ENCODE measurements around the gene IRX3. TPM values are rescaled to one million over a fixed set of nuclear protein-coding genes. Genes with fewer than 3 reads are reported as not detected.

Gene IRX3
- total and polyA plus RNA-seq, 9 donors, result 0.47 to 18.6 (median 1.8) TPM

- Histone ChIP-seq H3K27me3 (peaks cover 3% of the 10 kb centered on the region), H3K36me3 (no peaks in the 10 kb centered on the region), H3K9me3 (no peaks in the 10 kb centered on the region), H3K27ac (no peak overlapping the region), H3K4me3 (no peak overlapping the region), H3K4me1 (ENCODE audit: insufficient read depth) (no peaks in the 10 kb centered on the region)
- intact Hi-C loops (cut with DNase I), result loop anchor here in 1 of 4 donors (10.0 kb wide), 1 partner anchor 645 kb away; the partner anchor contains the start of gene IRX5
- no peak for TF ChIP-seq CTCF (IDR thresholded peaks at IDR 0.05)
- TF ChIP-seq POLR2A (IDR thresholded peaks at IDR 0.05), result no peak
- TF ChIP-seq EP300 (IDR thresholded peaks at IDR 0.05), result no peak
- WGBS, 3 donors, result 8 to 15% (median 9%) methylated on average over 62 of the region's 62 CpGs
- DNase-seq, result no peak
Observed at GRCh38 chr16:54289945-54290832, 3.6 kb upstream of the IRX3 start.

- intact Hi-C loops (cut with DNase I), result loop anchor here in 1 of 4 donors (10.0 kb wide), 1 partner anchor 645 kb away; the partner anchor contains the start of gene IRX5
- H3K4me1 ChIP-seq (ENCODE audit: insufficient read depth), result no peaks in the 10 kb centered on the region
Observed at GRCh38 chr16:54289242-54289944, 2.8 kb upstream of the IRX3 start.

GRCh38 chr16:54288835-54289241 is 2.3 kb upstream of the IRX3 start:
- Histone ChIP-seq H3K9me3 (no peaks in the 10 kb centered on the region), H3K27ac (no peak overlapping the region), H3K27me3 (peaks cover 3% of the 10 kb centered on the region), H3K36me3 (no peaks in the 10 kb centered on the region), H3K4me3 (no peak overlapping the region), H3K4me1 (ENCODE audit: insufficient read depth) (peaks cover 1% of the 10 kb centered on the region)
- intact Hi-C loops (cut with DNase I), result loop anchor here in 1 of 4 donors (10.0 kb wide), 1 partner anchor 646 kb away; the partner anchor contains the start of gene IRX5
- 11 to 19% (median 18%) methylated on average over 24 to 25 of the region's 25 CpGs for WGBS, 3 donors
- no peak for DNase-seq
- TF ChIP-seq CTCF (IDR thresholded peaks at IDR 0.05) (no peak), EP300 (IDR thresholded peaks at IDR 0.05) (no peak), POLR2A (IDR thresholded peaks at IDR 0.05) (no peak)

More at GRCh38 chr16:54289242-54289944, 2.8 kb upstream of the IRX3 start:
- TF ChIP-seq POLR2A (IDR thresholded peaks at IDR 0.05), result no peak
- no peak for TF ChIP-seq EP300 (IDR thresholded peaks at IDR 0.05)
- TF ChIP-seq CTCF (IDR thresholded peaks at IDR 0.05), result no peak
- no peak overlapping the region for H3K27ac ChIP-seq
- WGBS, 3 donors, result 6 to 13% (median 10%) methylated on average over 54 to 57 of the region's 57 CpGs
- H3K9me3 ChIP-seq, result no peaks in the 10 kb centered on the region
- DNase-seq, result peak in 1 of 5 donors; percentile 12
- no peak overlapping the region for H3K4me3 ChIP-seq
- H3K36me3 ChIP-seq, result no peaks in the 10 kb centered on the region
- H3K27me3 ChIP-seq, result peaks cover 3% of the 10 kb centered on the region

- peak in 1 of 5 donors; percentile 21 for DNase-seq
- H3K36me3 ChIP-seq, result no peaks in the 10 kb centered on the region
- TF ChIP-seq POLR2A (IDR thresholded peaks at IDR 0.05), result no peak
- TF ChIP-seq EP300 (IDR thresholded peaks at IDR 0.05), result no peak
- no peak for TF ChIP-seq CTCF (IDR thresholded peaks at IDR 0.05)
- H3K4me3 ChIP-seq, result no peak overlapping the region
- peaks cover 1% of the 10 kb centered on the region for H3K4me1 ChIP-seq (ENCODE audit: insufficient read depth)
- intact Hi-C loops (cut with DNase I), result loop anchor here in 1 of 4 donors (10.0 kb wide), 1 partner anchor 647 kb away; the partner anchor contains the start of gene IRX5
- H3K27me3 ChIP-seq, result peaks cover 3% of the 10 kb centered on the region
- H3K27ac ChIP-seq, result no peak overlapping the region
- H3K9me3 ChIP-seq, result no peaks in the 10 kb centered on the region
- 17 to 22% (median 21%) methylated on average over 38 of the region's 38 CpGs for WGBS, 3 donors
Observed at GRCh38 chr16:54288030-54288834, 1.6 kb upstream of the IRX3 start.

Data from ovary (tissue), 9 donors.